K562 (cell line): ENCODE data around the gene SIAE. TPM values are rescaled to one million over a fixed set of nuclear protein-coding genes. Genes with fewer than 3 reads are reported as not detected.

Experiments used
- ATF7 ChIP-seq: fragments of 450-650 bp; IDR thresholded peaks from 2 replicates; pipeline ENCODE4 v1.7.1; 2014; ENCODE audit warnings: mild to moderate bottlenecking, moderate library complexity
- CHD2 ChIP-seq: IDR thresholded peaks from 2 replicates; pipeline ENCODE4 v1.6.1; 2011; ENCODE audit warnings: low read depth, low read length
- CREM ChIP-seq: IDR thresholded peaks from 2 replicates; pipeline ENCODE4 v1.6.1; 2014; ENCODE audit warnings: antibody characterized with exemption, low read depth
- ERF ChIP-seq: fragments of 450-650 bp; formaldehyde crosslinking; IDR thresholded peaks from 2 replicates; pipeline ENCODE4 v1.4.0; 2020; ENCODE audit warnings: mild to moderate bottlenecking, mixed read lengths
- FOXP4 ChIP-seq: sonication (generic); formaldehyde crosslinking; IDR thresholded peaks from 2 replicates; pipeline ENCODE4 v1.8.0; 2022; ENCODE audit warnings: mild to moderate bottlenecking, missing genetic modification reagents, borderline replicate concordance
- HLTF ChIP-seq: fragments of 450-650 bp; IDR thresholded peaks from 2 replicates; pipeline ENCODE4 v1.6.1; 2016
- MTF1 ChIP-seq: fragments of 250-450 bp; sonication (Bioruptor Pico); IDR thresholded peaks from 2 replicates; pipeline ENCODE4 v1.9.0; 2021; ENCODE audit warnings: moderate library complexity, mild to moderate bottlenecking, inconsistent platforms, borderline replicate concordance
- MYBL2 ChIP-seq, 2 experiments: fragments of 450-650 bp in 1 of 2; sonication (generic) in 1 of 2; formaldehyde crosslinking in 1 of 2; IDR thresholded peaks; 2 replicates each; pipeline versions ENCODE4 v1.6.1 to v1.8.1; 2017 to 2022; ENCODE audit warnings: borderline replicate concordance in 1 of 2, inconsistent platforms in 1 of 2, low read depth in 1 of 2, mild to moderate bottlenecking in 1 of 2, missing genetic modification reagents in 1 of 2, moderate library complexity in 1 of 2
- NEUROD1 ChIP-seq: fragments of 150-350 bp; IDR thresholded peaks from 2 replicates; pipeline ENCODE4 v1.6.1; 2014; ENCODE audit warnings: borderline replicate concordance, low read length, low read depth; ENCODE audit not compliant: partially characterized antibody
- NR2C2 ChIP-seq, 2 experiments: fragments of 200-800 bp in 1 of 2; sonication (Bioruptor generic) in 1 of 2; sonication (generic) in 1 of 2; formaldehyde crosslinking in 1 of 2; IDR thresholded peaks; 2 replicates each; pipeline versions ENCODE4 v1.6.1 to v1.8.0; 2016 to 2022; ENCODE audit warnings: mild to moderate bottlenecking in 1 of 2, missing compliant biosample characterization in 1 of 2, missing genetic modification characterization in 1 of 2, missing genetic modification reagents in 1 of 2
- PHF21A ChIP-seq: fragments of 450-650 bp; IDR thresholded peaks from 2 replicates; pipeline ENCODE4 v1.6.1; 2017; ENCODE audit warnings: low read depth, borderline replicate concordance
- PHF8 ChIP-seq: fragments of 200-600 bp; sonication (generic); IDR thresholded peaks from 2 replicates; pipeline ENCODE4 v1.6.1; 2012; ENCODE audit warnings: mixed run types, mild to moderate bottlenecking, inconsistent platforms, low read length, moderate library complexity, borderline replicate concordance
- PTBP1 ChIP-seq: fragments of 200-400 bp; formaldehyde crosslinking; IDR thresholded peaks from 2 replicates; pipeline ENCODE4 v1.6.1; 2017; ENCODE audit warnings: low read depth, low read length
- RFX1 ChIP-seq: fragments of 450-650 bp; IDR thresholded peaks from 2 replicates; pipeline ENCODE4 v1.6.1; 2016; ENCODE audit warnings: mild to moderate bottlenecking, moderate library complexity
- SIN3A ChIP-seq, 2 experiments: fragments of 150-350 bp in 1 of 2; IDR thresholded peaks; 2 replicates each; pipeline ENCODE4 v1.6.1; 2011 to 2016; ENCODE audit warnings: borderline replicate concordance in 2 of 2, low read depth in 2 of 2, low read length in 2 of 2, mild to moderate bottlenecking in 2 of 2, moderate library complexity in 2 of 2; ENCODE audit not compliant: control insufficient read depth in 1 of 2
- SMAD4 ChIP-seq: fragments of 250-450 bp; sonication (Bioruptor Pico); conservative IDR thresholded peaks from 2 replicates; pipeline ENCODE4 v1.8.0; 2021; ENCODE audit warnings: inconsistent platforms, mild to moderate bottlenecking, moderate library complexity
- ZNF239 ChIP-seq: fragments of 250-450 bp; sonication (Bioruptor Pico); IDR thresholded peaks from 2 replicates; pipeline ENCODE4 v1.4.0; 2020; ENCODE audit warnings: mild to moderate bottlenecking
- ZNF384 ChIP-seq: IDR thresholded peaks from 2 replicates; pipeline ENCODE4 v1.6.1; 2012; ENCODE audit warnings: low read depth, low read length, improper control_type of control experiment
- ZNF41 ChIP-seq: fragments of 250-450 bp; sonication (Bioruptor Pico); conservative IDR thresholded peaks from 2 replicates; pipeline ENCODE4 v1.4.0; 2020; ENCODE audit warnings: mild to moderate bottlenecking
- polyA plus RNA-seq, 8 experiments: library from polyadenylated mRNA; depleted of rRNA in 4 of 8; stranded (reverse) in 5 of 8; unstranded in 3 of 8; fragments of >200 nt; fragmentation: Nextera tagmentation in 2 of 8; fragmentation: Illumina TruSeq in 1 of 8; extraction: Ambion mirVana in 2 of 8; extraction: Trizol in 1 of 8; gene quantifications; 2 replicates each; pipeline versions ENCODE4 v1.2.1 to v1.2.3, GENCODE V29; 2011 to 2014; ENCODE audit warnings: inconsistent platforms in 1 of 8, missing spikeins in 1 of 8
- total RNA-seq, 7 experiments: library from RNA; depleted of rRNA in 6 of 7; stranded (reverse); fragments of >200 nt in 6 of 7; fragmentation: Illumina TruSeq in 2 of 7; extraction: Trizol in 2 of 7; gene quantifications; 2 replicates each; pipeline versions ENCODE4 v1.2.1 to v1.2.3, GENCODE V29; 2011 to 2021; ENCODE audit warnings: low replicate concordance in 1 of 7
- TF ChIP-seq, protein P1 (sequence below): sonication (generic); formaldehyde crosslinking; IDR thresholded peaks from 2 replicates; pipeline ENCODE4 v1.8.1; 2022; ENCODE audit warnings: missing genetic modification reagents

The SIAE gene
- total and polyA plus RNA-seq, 9 of the 15 experiments (the other 6 are each of a cell fraction or from before 2014, with no cell fraction given), result 0.89 to 9.6 (median 3.7) TPM

- TF ChIP-seq FOXP4 (CRISPR knock-in tag) (peak; percentile 51; the same call in 1 of the 2 replicates), ERF (CRISPR knock-in tag) (no peak), NEUROD1 (peak; percentile 89), SIN3A (IDR thresholded peaks at IDR 0.05; ENCODE audit: borderline replicate concordance in 2 of 2, control insufficient read depth in 1 of 2, low read depth in 2 of 2, low read length in 2 of 2) (peak; percentile 39 to 46; a peak in 2 of 4 replicates), PTBP1 (peak; percentile 50; the same call in 1 of the 2 replicates), ZNF41 (CRISPR knock-in tag) (no peak), PHF8 (peak; percentile 84), RFX1 (peak; percentile 89), MTF1 (CRISPR knock-in tag) (no peak), NR2C2 (CRISPR knock-in tag; IDR thresholded peaks at IDR 0.05) (no peak), NR2C2 (tag; IDR thresholded peaks at IDR 0.05) (peak; percentile 54; the same call in 1 of the 2 replicates), MYBL2 (IDR thresholded peaks at IDR 0.05; ENCODE audit: low read depth) (peak; percentile 69; the same call in 1 of the 2 replicates), MYBL2 (CRISPR knock-in tag; IDR thresholded peaks at IDR 0.05; ENCODE audit: borderline replicate concordance) (no peak), ATF7 (peak; percentile 81), PHF21A (no peak), CREM (0 out of 2 replicates have a peak, but pooled peaks have one; percentile 23), ZNF384 (peak; percentile 100), HLTF (no peak), CHD2 (peak; percentile 79; the same call in 1 of the 2 replicates), SMAD4 (CRISPR knock-in tag) (0 out of 2 replicates have a peak, but pooled peaks have one; percentile 34), ZNF239 (CRISPR knock-in tag) (no peak)
- TF ChIP-seq, protein P1, sequence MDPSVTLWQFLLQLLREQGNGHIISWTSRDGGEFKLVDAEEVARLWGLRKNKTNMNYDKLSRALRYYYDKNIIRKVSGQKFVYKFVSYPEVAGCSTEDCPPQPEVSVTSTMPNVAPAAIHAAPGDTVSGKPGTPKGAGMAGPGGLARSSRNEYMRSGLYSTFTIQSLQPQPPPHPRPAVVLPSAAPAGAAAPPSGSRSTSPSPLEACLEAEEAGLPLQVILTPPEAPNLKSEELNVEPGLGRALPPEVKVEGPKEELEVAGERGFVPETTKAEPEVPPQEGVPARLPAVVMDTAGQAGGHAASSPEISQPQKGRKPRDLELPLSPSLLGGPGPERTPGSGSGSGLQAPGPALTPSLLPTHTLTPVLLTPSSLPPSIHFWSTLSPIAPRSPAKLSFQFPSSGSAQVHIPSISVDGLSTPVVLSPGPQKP (CRISPR knock-in tag), result no peak
Observed at GRCh38 chr11:124673333-124674167, at the start of gene SIAE, which contains the start of gene SPA17 (continued).
